ENCODE results near the gene CHMP1A. TPM values are rescaled to one million over a fixed set of nuclear protein-coding genes. Genes with fewer than 3 reads are reported as not detected.

The CHMP1A gene
- total RNA-seq, 2 donors from 2014 or later: 75.8 to 128 TPM

- no peaks in the 10 kb centered on the region for H3K4me1 ChIP-seq (replicated peaks)
- intact Hi-C loops (cut with DNase I): no loop called here
- no peak for DNase-seq (ENCODE audit: low spot score)
- H3K4me3 ChIP-seq: no peak overlapping the region
- no peaks in the 10 kb centered on the region for H3K27me3 ChIP-seq (replicated peaks; ENCODE audit: insufficient read depth)
- no peak for TF ChIP-seq POLR2A (IDR thresholded peaks at IDR 0.05)
- TF ChIP-seq CTCF (IDR thresholded peaks at IDR 0.05): no peak
- TF ChIP-seq POLR2AphosphoS5 (IDR thresholded peaks at IDR 0.05): no peak
- no peaks in the 10 kb centered on the region for H3K9me3 ChIP-seq
- no peaks in the 10 kb centered on the region for H3K36me3 ChIP-seq
- no peak overlapping the region for H3K27ac ChIP-seq
- WGBS: 85% methylated on average over 13 of the region's 18 CpGs
These were observed 36.3 kb downstream of the CHMP1A start for GRCh38 chr16:89621136-89621697.

- TF ChIP-seq POLR2A (IDR thresholded peaks at IDR 0.05) (no peak), POLR2AphosphoS5 (IDR thresholded peaks at IDR 0.05) (no peak), CTCF (IDR thresholded peaks at IDR 0.05) (no peak)
- 71% methylated on average over 16 of the region's 16 CpGs for whole genome bisulfite sequencing
- intact Hi-C loops (cut with DNase I): no loop called here
- no peaks in the 10 kb centered on the region for H3K36me3 ChIP-seq
- H3K27me3 ChIP-seq (replicated peaks; ENCODE audit: insufficient read depth): no peaks in the 10 kb centered on the region
- H3K27ac ChIP-seq: no peak overlapping the region
- no peaks in the 10 kb centered on the region for H3K9me3 ChIP-seq
- no peak for DNase-seq (ENCODE audit: low spot score)
- no peak overlapping the region for H3K4me3 ChIP-seq
- no peaks in the 10 kb centered on the region for H3K4me1 ChIP-seq (replicated peaks)
These were observed 37.1 kb downstream of the CHMP1A start for GRCh38 chr16:89620406-89620841.

- 49% methylated on average over 12 of the region's 12 CpGs for WGBS
- DNase-seq (ENCODE audit: low spot score): no peak
- Histone ChIP-seq H3K9me3 (no peaks in the 10 kb centered on the region), H3K36me3 (no peaks in the 10 kb centered on the region), H3K4me3 (no peak overlapping the region), H3K4me1 (replicated peaks) (no peaks in the 10 kb centered on the region), H3K27me3 (replicated peaks; ENCODE audit: insufficient read depth) (no peaks in the 10 kb centered on the region), H3K27ac (no peak overlapping the region)
- intact Hi-C loops (cut with DNase I): no loop called here
- TF ChIP-seq POLR2AphosphoS5 (IDR thresholded peaks at IDR 0.05) (no peak), POLR2A (IDR thresholded peaks at IDR 0.05) (no peak), CTCF (IDR thresholded peaks at IDR 0.05) (no peak)
These were observed 37.7 kb downstream of the CHMP1A start for GRCh38 chr16:89619840-89620239.

- H3K4me1 ChIP-seq (replicated peaks): no peaks in the 10 kb centered on the region
- no peak overlapping the region for H3K27ac ChIP-seq
- no peaks in the 10 kb centered on the region for H3K36me3 ChIP-seq
- no peaks in the 10 kb centered on the region for H3K27me3 ChIP-seq (replicated peaks; ENCODE audit: insufficient read depth)
- no peak for DNase-seq (ENCODE audit: low spot score)
- intact Hi-C loops (cut with DNase I): no loop called here
- H3K9me3 ChIP-seq: no peaks in the 10 kb centered on the region
- 49% methylated on average over 15 of the region's 16 CpGs for WGBS
- no peak overlapping the region for H3K4me3 ChIP-seq
- TF ChIP-seq CTCF (IDR thresholded peaks at IDR 0.05) (no peak), POLR2A (IDR thresholded peaks at IDR 0.05) (no peak), POLR2AphosphoS5 (IDR thresholded peaks at IDR 0.05) (no peak)
These were observed 39.2 kb downstream of the CHMP1A start for GRCh38 chr16:89618109-89618998.

Measured in prostate gland (tissue), 2 donors.